Measurements from ENCODE around the gene FXYD6.

Gene FXYD6

GRCh38 chr11:117829369-117829725, 47.1 kb downstream of the FXYD6 start:
- no peak overlapping the region for H3K4me3 ChIP-seq (ENCODE audit: low read length)
- H3K4me1 ChIP-seq (ENCODE audit: control insufficient read depth, low read depth, low read length), result peaks cover 5% of the 10 kb centered on the region
- no peak overlapping the region for H3K27ac ChIP-seq (ENCODE audit: low read length)
- no peak overlapping the region for H3K9ac ChIP-seq (ENCODE audit: low read length)
- H3K36me3 ChIP-seq (ENCODE audit: control insufficient read depth, low read depth, low read length), result no peaks in the 10 kb centered on the region
- no peaks in the 10 kb centered on the region for H3K9me3 ChIP-seq (ENCODE audit: control insufficient read depth, low read depth, low read length)
- no peaks in the 10 kb centered on the region for H3K27me3 ChIP-seq (ENCODE audit: control insufficient read depth, insufficient read depth, low read length)

GRCh38 chr11:117828611-117829368, 47.7 kb downstream of the FXYD6 start:
- no peak overlapping the region for H3K9ac ChIP-seq (ENCODE audit: low read length)
- no peaks in the 10 kb centered on the region for H3K27me3 ChIP-seq (ENCODE audit: control insufficient read depth, insufficient read depth, low read length)
- peaks cover 10% of the 10 kb centered on the region for H3K4me1 ChIP-seq (ENCODE audit: control insufficient read depth, low read depth, low read length)
- H3K27ac ChIP-seq (ENCODE audit: low read length), result no peak overlapping the region
- no peaks in the 10 kb centered on the region for H3K9me3 ChIP-seq (ENCODE audit: control insufficient read depth, low read depth, low read length)
- no peak overlapping the region for H3K4me3 ChIP-seq (ENCODE audit: low read length)
- H3K36me3 ChIP-seq (ENCODE audit: control insufficient read depth, low read depth, low read length), result no peaks in the 10 kb centered on the region

- Histone ChIP-seq H3K36me3 (ENCODE audit: control insufficient read depth, low read depth, low read length) (no peaks in the 10 kb centered on the region), H3K9ac (ENCODE audit: low read length) (no peak overlapping the region), H3K9me3 (ENCODE audit: control insufficient read depth, low read depth, low read length) (no peaks in the 10 kb centered on the region), H3K4me3 (ENCODE audit: low read length) (no peak overlapping the region), H3K27me3 (ENCODE audit: control insufficient read depth, insufficient read depth, low read length) (no peaks in the 10 kb centered on the region), H3K27ac (ENCODE audit: low read length) (no peak overlapping the region), H3K4me1 (ENCODE audit: control insufficient read depth, low read depth, low read length) (peaks cover 10% of the 10 kb centered on the region)
These were observed 48.6 kb downstream of the FXYD6 start for GRCh38 chr11:117827521-117828511.

DNA sequence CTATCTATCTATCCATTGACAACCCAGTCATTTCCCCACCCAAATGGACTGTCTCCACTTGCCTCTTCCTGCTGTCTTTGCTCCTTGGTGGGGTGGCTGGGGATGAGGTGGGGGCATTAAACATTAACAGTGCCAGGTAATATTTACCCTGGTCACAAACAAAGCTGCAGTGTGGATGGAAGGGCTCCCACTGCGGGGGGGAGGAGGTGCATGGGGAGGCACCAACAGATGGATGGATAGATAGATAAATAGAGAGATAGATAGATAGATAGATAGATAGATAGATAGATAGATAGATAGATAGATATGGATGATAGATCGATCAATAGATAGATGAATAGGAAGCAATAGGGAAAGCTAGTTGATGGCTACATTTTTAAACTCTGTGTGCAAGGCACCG, 49.6 kb downstream of the FXYD6 start:
- H3K27me3 ChIP-seq (ENCODE audit: control insufficient read depth, insufficient read depth, low read length), result no peaks in the 10 kb centered on the region

GRCh38 chr11:117826190-117826570, 50.3 kb downstream of the FXYD6 start:
- H3K4me1 ChIP-seq (ENCODE audit: control insufficient read depth, low read depth, low read length), result peaks cover 10% of the 10 kb centered on the region
- no peaks in the 10 kb centered on the region for H3K36me3 ChIP-seq (ENCODE audit: control insufficient read depth, low read depth, low read length)
- H3K9me3 ChIP-seq (ENCODE audit: control insufficient read depth, low read depth, low read length), result no peaks in the 10 kb centered on the region
- H3K27me3 ChIP-seq (ENCODE audit: control insufficient read depth, insufficient read depth, low read length), result no peaks in the 10 kb centered on the region
- no peak overlapping the region for H3K27ac ChIP-seq (ENCODE audit: low read length)
- no peak overlapping the region for H3K9ac ChIP-seq (ENCODE audit: low read length)
- no peak overlapping the region for H3K4me3 ChIP-seq (ENCODE audit: low read length)

More for the DNA sequence above, 49.6 kb downstream of the FXYD6 start:
- H3K9me3 ChIP-seq (ENCODE audit: control insufficient read depth, low read depth, low read length), result no peaks in the 10 kb centered on the region
- no peaks in the 10 kb centered on the region for H3K36me3 ChIP-seq (ENCODE audit: control insufficient read depth, low read depth, low read length)
- peaks cover 10% of the 10 kb centered on the region for H3K4me1 ChIP-seq (ENCODE audit: control insufficient read depth, low read depth, low read length)
- no peak overlapping the region for H3K9ac ChIP-seq (ENCODE audit: low read length)
- H3K27ac ChIP-seq (ENCODE audit: low read length), result no peak overlapping the region
- no peak overlapping the region for H3K4me3 ChIP-seq (ENCODE audit: low read length)

DNA sequence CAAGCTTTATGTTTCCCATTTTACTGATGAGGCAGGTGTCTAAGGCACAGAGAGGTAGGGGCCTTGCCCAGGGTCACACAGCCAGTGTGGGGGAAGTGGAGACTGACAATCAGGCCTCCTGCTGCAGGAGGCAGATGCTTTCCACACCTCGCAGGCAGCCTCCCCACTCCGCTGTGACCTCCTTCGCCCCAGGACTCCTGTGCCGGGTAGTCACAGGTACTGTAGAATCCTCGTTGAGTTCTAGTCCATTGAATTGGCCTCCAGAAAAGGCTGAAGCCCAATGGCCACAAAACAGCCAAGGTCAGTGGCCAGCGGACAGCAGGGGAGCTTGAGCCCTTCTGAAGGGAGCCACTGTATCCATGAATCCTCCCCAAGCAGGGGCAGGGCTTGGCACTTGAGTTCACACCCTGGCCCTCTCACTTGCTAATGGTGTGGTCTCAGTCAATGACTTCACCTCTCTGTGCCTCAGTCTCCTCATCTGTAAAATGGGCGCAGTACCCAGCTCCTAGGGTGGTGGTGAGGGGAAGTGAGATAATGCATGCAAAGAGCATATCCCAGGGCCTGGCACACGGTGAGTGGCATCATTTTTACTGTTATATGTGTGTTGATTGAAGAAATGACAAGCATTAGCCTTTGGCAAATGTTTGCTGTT, 50.8 kb downstream of the FXYD6 start:
- Histone ChIP-seq H3K9ac (ENCODE audit: low read length) (no peak overlapping the region), H3K27me3 (ENCODE audit: control insufficient read depth, insufficient read depth, low read length) (no peaks in the 10 kb centered on the region), H3K36me3 (ENCODE audit: control insufficient read depth, low read depth, low read length) (no peaks in the 10 kb centered on the region), H3K4me3 (ENCODE audit: low read length) (no peak overlapping the region), H3K4me1 (ENCODE audit: control insufficient read depth, low read depth, low read length) (peaks cover 10% of the 10 kb centered on the region), H3K9me3 (ENCODE audit: control insufficient read depth, low read depth, low read length) (no peaks in the 10 kb centered on the region), H3K27ac (ENCODE audit: low read length) (no peak overlapping the region)

GRCh38 chr11:117824571-117825537, 51.6 kb downstream of the FXYD6 start, which contains the start of gene FXYD2:
Gene FXYD2 (minus strand): TSS chr11:117824744. CDS start chr11:117824678, 66 bp downstream.
- no peaks in the 10 kb centered on the region for H3K36me3 ChIP-seq (ENCODE audit: control insufficient read depth, low read depth, low read length)
- no peaks in the 10 kb centered on the region for H3K27me3 ChIP-seq (ENCODE audit: control insufficient read depth, insufficient read depth, low read length)
- no peaks in the 10 kb centered on the region for H3K9me3 ChIP-seq (ENCODE audit: control insufficient read depth, low read depth, low read length)
- no peak within 1 kb of the TSS for H3K4me3 ChIP-seq (ENCODE audit: low read length)
- H3K4me1 ChIP-seq (ENCODE audit: control insufficient read depth, low read depth, low read length), result peaks cover 18% of the 10 kb centered on the region
- H3K9ac ChIP-seq (ENCODE audit: low read length), result no peak within 1 kb of the TSS
- no peak within 1 kb of the TSS for H3K27ac ChIP-seq (ENCODE audit: low read length)

- Histone ChIP-seq H3K4me3 (ENCODE audit: low read length) (no peak overlapping the region), H3K9me3 (ENCODE audit: control insufficient read depth, low read depth, low read length) (no peaks in the 10 kb centered on the region), H3K27ac (ENCODE audit: low read length) (no peak overlapping the region), H3K9ac (ENCODE audit: low read length) (no peak overlapping the region), H3K4me1 (ENCODE audit: control insufficient read depth, low read depth, low read length) (peaks cover 21% of the 10 kb centered on the region), H3K36me3 (ENCODE audit: control insufficient read depth, low read depth, low read length) (no peaks in the 10 kb centered on the region), H3K27me3 (ENCODE audit: control insufficient read depth, insufficient read depth, low read length) (no peaks in the 10 kb centered on the region)
These were observed 52.5 kb downstream of the FXYD6 start for GRCh38 chr11:117823946-117824420.

DNA sequence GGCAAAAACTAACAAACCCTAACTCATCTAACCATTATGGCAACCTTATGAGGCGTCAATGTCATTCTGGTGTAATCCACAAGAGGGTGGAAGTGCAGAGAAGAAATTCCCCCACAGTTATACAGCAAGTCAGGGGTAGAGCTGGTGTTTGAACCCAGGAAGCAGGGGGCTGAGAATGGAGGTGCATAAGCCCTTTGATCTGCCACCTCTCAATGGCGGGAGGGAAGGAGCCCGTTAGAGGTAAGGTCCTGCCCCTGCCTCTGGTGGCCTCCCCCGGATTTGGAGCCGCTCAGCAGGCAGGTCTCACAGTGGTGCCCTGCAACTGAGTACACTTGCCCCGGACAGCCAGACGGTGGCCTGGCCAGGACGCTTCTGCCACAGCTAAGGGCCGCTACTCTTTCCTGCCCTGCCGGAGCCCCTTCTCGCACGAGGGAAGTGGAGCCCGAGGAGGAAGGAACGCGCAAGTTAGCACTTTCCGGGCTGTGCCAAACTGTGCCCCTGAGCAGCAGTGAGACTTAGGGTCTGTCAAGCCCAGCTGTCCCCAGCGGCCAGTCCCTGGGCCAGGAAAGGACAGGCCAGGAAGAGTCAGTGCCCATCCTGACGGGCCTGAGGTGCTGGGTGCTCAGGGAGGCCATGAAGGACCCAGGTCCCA, 53.0 kb downstream of the FXYD6 start:
- no peak overlapping the region for H3K27ac ChIP-seq (ENCODE audit: low read length)
- H3K4me3 ChIP-seq (ENCODE audit: low read length), result no peak overlapping the region
- H3K36me3 ChIP-seq (ENCODE audit: control insufficient read depth, low read depth, low read length), result no peaks in the 10 kb centered on the region
- H3K9ac ChIP-seq (ENCODE audit: low read length), result no peak overlapping the region
- peaks cover 21% of the 10 kb centered on the region for H3K4me1 ChIP-seq (ENCODE audit: control insufficient read depth, low read depth, low read length)
- H3K9me3 ChIP-seq (ENCODE audit: control insufficient read depth, low read depth, low read length), result no peaks in the 10 kb centered on the region
- no peaks in the 10 kb centered on the region for H3K27me3 ChIP-seq (ENCODE audit: control insufficient read depth, insufficient read depth, low read length)
